ENCODE results near the gene SDC3. TPM values are rescaled to one million over a fixed set of nuclear protein-coding genes. Genes with fewer than 3 reads are reported as not detected.

Gene SDC3
- total RNA-seq, 1 experiment from 2014 or later, result 33.7 TPM

- Histone ChIP-seq H3F3A (ENCODE audit: insufficient read depth, low read depth) (no peaks in the 10 kb centered on the region), H4K20me1 (ENCODE audit: insufficient read depth) (no peaks in the 10 kb centered on the region), H3K27ac (no peak overlapping the region), H3K9me2 (ENCODE audit: insufficient read depth) (no peaks in the 10 kb centered on the region), H3K4me2 (no peak overlapping the region), H3K4me1 (replicated peaks; ENCODE audit: insufficient read depth) (no peaks in the 10 kb centered on the region), H3K4me3 (no peak overlapping the region), H2AFZ (no peak overlapping the region), H3K79me2 (ENCODE audit: low read depth) (no peaks in the 10 kb centered on the region), H3K9me3 (ENCODE audit: insufficient read depth, low read depth) (no peaks in the 10 kb centered on the region), H3K36me3 (ENCODE audit: low read depth) (no peaks in the 10 kb centered on the region), H3K27me3 (ENCODE audit: insufficient read depth, low read depth) (peaks cover 18% of the 10 kb centered on the region; the same call in 1 of the 2 replicates)
- BruUV-seq (replicated peaks), result no TSS peak
- intact Hi-C loops (cut with micrococcal nuclease; ENCODE audit: unreplicated experiment), result no loop called here
- DNase-seq, result no peak
- CTCF ChIA-PET, result no interaction called here
- POLR2A ChIA-PET (ENCODE audit: unreplicated experiment), result no interaction called here
- TF ChIP-seq CTCF (conservative IDR thresholded peaks at IDR 0.05) (no peak), EZH2 (IDR thresholded peaks at IDR 0.05; ENCODE audit: low read depth) (no peak)
Measured at GRCh38 chr1:30837653-30838052, 70.9 kb downstream of the SDC3 start.

- Histone ChIP-seq H3K4me1 (replicated peaks; ENCODE audit: insufficient read depth) (no peaks in the 10 kb centered on the region), H3K9me3 (ENCODE audit: insufficient read depth, low read depth) (no peaks in the 10 kb centered on the region), H3K4me2 (no peak overlapping the region), H3K9me2 (ENCODE audit: insufficient read depth) (no peaks in the 10 kb centered on the region), H3F3A (ENCODE audit: insufficient read depth, low read depth) (no peaks in the 10 kb centered on the region), H3K4me3 (no peak overlapping the region), H3K27ac (no peak overlapping the region), H3K36me3 (ENCODE audit: low read depth) (no peaks in the 10 kb centered on the region), H4K20me1 (ENCODE audit: insufficient read depth) (no peaks in the 10 kb centered on the region), H3K27me3 (ENCODE audit: insufficient read depth, low read depth) (peaks cover 27% of the 10 kb centered on the region; the same call in 1 of the 2 replicates), H3K79me2 (ENCODE audit: low read depth) (no peaks in the 10 kb centered on the region), H2AFZ (no peak overlapping the region)
- no TSS peak for BruUV-seq (replicated peaks)
- no peak for DNase-seq
- POLR2A ChIA-PET (ENCODE audit: unreplicated experiment), result no interaction called here
- intact Hi-C loops (cut with micrococcal nuclease; ENCODE audit: unreplicated experiment), result no loop called here
- no peak for TF ChIP-seq EZH2 (IDR thresholded peaks at IDR 0.05; ENCODE audit: low read depth)
- no peak for TF ChIP-seq CTCF (conservative IDR thresholded peaks at IDR 0.05)
- CTCF ChIA-PET, result no interaction called here
Measured at GRCh38 chr1:30834253-30834652, 74.3 kb downstream of the SDC3 start.

- no TSS peak for BruUV-seq (replicated peaks)
- CTCF ChIA-PET, result no interaction called here
Measured at GRCh38 chr1:30830537-30830936, 78.0 kb downstream of the SDC3 start.

More at GRCh38 chr1:30830537-30830936, 78.0 kb downstream of the SDC3 start:
- DNase-seq, result no peak
- Histone ChIP-seq H3K36me3 (ENCODE audit: low read depth) (no peaks in the 10 kb centered on the region), H3K27ac (no peak overlapping the region), H3K4me1 (replicated peaks; ENCODE audit: insufficient read depth) (no peaks in the 10 kb centered on the region), H2AFZ (no peak overlapping the region), H3K9me3 (ENCODE audit: insufficient read depth, low read depth) (no peaks in the 10 kb centered on the region), H4K20me1 (ENCODE audit: insufficient read depth) (no peaks in the 10 kb centered on the region), H3K9me2 (ENCODE audit: insufficient read depth) (no peaks in the 10 kb centered on the region), H3K4me3 (no peak overlapping the region), H3K27me3 (ENCODE audit: insufficient read depth, low read depth) (0 out of 2 replicates have a peak, but pooled peaks cover 23% of the 10 kb centered on the region), H3K4me2 (no peak overlapping the region), H3F3A (ENCODE audit: insufficient read depth, low read depth) (no peaks in the 10 kb centered on the region), H3K79me2 (ENCODE audit: low read depth) (no peaks in the 10 kb centered on the region)
- intact Hi-C loops (cut with micrococcal nuclease; ENCODE audit: unreplicated experiment), result no loop called here
- no peak for TF ChIP-seq EZH2 (IDR thresholded peaks at IDR 0.05; ENCODE audit: low read depth)
- TF ChIP-seq CTCF (conservative IDR thresholded peaks at IDR 0.05), result no peak
- POLR2A ChIA-PET (ENCODE audit: unreplicated experiment), result no interaction called here

Data from PC-9 (cell line).